Measurements from ENCODE around the gene C2CD5. TPM values are rescaled to one million over a fixed set of nuclear protein-coding genes. Genes with fewer than 3 reads are reported as not detected.
A peak's percentile ranks its signal among the peaks of the same experiment; 100 is the strongest.

Gene C2CD5
- total and polyA plus RNA-seq, 2 of the 13 experiments (the other 11 are each of a cell fraction or from before 2014, with no cell fraction given), result 12.6 to 14.6 TPM

DNA sequence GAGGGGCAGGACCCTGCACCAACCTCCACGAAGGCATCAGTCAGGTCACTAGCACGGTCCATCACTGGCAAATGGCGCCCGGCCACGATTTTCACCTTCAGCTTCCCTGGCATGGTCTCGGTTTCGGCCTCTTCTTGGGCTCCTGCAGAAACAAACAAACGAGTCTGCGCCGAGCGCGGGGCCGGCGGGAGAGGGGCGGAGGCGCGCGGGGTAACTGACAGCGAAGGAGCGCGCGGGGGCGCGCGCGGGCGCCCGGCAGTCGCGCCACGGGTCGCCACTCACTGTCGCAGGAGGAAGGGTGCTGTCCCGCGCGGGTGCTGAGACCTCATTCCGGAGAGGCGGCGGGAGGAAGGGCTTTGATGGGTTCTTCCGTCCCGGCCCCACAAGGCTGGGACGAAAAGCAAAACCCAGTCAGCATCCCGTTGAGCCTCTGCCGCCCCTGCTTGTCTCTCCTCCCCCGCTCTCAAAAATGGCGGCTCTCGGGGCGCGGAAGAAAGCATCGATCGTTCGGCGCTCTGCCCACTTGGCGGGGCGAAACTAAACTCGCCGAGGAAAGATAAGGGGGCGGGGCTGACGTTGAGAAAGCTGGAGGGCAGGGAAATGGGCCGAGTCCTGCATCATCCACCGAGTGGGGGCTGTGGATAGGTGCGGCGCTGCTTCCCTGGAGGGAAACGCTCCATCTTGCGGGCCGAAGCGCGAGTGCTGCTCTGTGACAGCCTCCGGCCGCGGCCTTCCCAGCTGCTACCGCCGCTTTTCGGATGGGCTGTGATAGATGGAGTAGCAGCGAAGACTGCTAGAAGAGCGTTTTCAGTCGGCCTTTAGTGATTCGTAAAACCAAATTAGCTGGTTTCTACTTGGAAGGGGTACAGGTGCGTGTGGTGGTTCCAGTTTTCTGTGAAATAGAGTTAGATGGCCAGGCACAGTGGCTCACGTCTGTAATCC lies at the start of gene C2CD5 (continued):
- TF ChIP-seq ZNF496 (CRISPR knock-in tag; IDR thresholded peaks at IDR 0.05; ENCODE audit: insufficient replicate concordance) (no peak), ZNF430 (CRISPR knock-in tag; IDR thresholded peaks at IDR 0.05) (peak; percentile 96), ZEB1 (IDR thresholded peaks at IDR 0.05; ENCODE audit: insufficient replicate concordance, low read depth) (no peak), SRF (IDR thresholded peaks at IDR 0.05; ENCODE audit: low read depth, low read length) (peak; percentile 94), PITX1 (CRISPR knock-in tag; IDR thresholded peaks at IDR 0.05) (peak; percentile 86), ATF7-NPFF (CRISPR knock-in tag; IDR thresholded peaks at IDR 0.05; ENCODE audit: low read depth) (0 out of 2 replicates have a peak, but pooled peaks have one; percentile 30), HMG20A (CRISPR knock-in tag; IDR thresholded peaks at IDR 0.05; ENCODE audit: borderline replicate concordance) (peak; percentile 56; the same call in 1 of the 2 replicates), BORCS8-MEF2B (CRISPR knock-in tag; IDR thresholded peaks at IDR 0.05) (peak; percentile 64), ZNF562 (CRISPR knock-in tag; IDR thresholded peaks at IDR 0.05; ENCODE audit: borderline replicate concordance) (no peak), CBFB (CRISPR knock-in tag; IDR thresholded peaks at IDR 0.05) (peak; percentile 56; the same call in 1 of the 2 replicates), ASH2L (IDR thresholded peaks at IDR 0.05; ENCODE audit: insufficient read length, low read depth, low read length) (peak; percentile 52), ATF1 (CRISPR knock-in tag; IDR thresholded peaks at IDR 0.05) (no peak), ZNF75D (CRISPR knock-in tag; IDR thresholded peaks at IDR 0.05; ENCODE audit: borderline replicate concordance) (no peak), PAX8 (CRISPR knock-in tag; IDR thresholded peaks at IDR 0.05; ENCODE audit: borderline replicate concordance) (no peak), ZBTB38 (CRISPR knock-in tag; IDR thresholded peaks at IDR 0.05) (peak; percentile 46; the same call in 1 of the 2 replicates)
- TF ChIP-seq, protein P1, sequence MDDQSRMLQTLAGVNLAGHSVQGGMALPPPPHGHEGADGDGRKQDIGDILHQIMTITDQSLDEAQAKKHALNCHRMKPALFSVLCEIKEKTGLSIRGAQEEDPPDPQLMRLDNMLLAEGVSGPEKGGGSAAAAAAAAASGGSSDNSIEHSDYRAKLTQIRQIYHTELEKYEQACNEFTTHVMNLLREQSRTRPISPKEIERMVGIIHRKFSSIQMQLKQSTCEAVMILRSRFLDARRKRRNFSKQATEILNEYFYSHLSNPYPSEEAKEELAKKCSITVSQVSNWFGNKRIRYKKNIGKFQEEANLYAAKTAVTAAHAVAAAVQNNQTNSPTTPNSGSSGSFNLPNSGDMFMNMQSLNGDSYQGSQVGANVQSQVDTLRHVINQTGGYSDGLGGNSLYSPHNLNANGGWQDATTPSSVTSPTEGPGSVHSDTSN (CRISPR knock-in tag; IDR thresholded peaks at IDR 0.05; ENCODE audit: borderline replicate concordance), result peak; percentile 44; the same call in 1 of the 2 replicates
- TF ChIP-seq, protein P2, sequence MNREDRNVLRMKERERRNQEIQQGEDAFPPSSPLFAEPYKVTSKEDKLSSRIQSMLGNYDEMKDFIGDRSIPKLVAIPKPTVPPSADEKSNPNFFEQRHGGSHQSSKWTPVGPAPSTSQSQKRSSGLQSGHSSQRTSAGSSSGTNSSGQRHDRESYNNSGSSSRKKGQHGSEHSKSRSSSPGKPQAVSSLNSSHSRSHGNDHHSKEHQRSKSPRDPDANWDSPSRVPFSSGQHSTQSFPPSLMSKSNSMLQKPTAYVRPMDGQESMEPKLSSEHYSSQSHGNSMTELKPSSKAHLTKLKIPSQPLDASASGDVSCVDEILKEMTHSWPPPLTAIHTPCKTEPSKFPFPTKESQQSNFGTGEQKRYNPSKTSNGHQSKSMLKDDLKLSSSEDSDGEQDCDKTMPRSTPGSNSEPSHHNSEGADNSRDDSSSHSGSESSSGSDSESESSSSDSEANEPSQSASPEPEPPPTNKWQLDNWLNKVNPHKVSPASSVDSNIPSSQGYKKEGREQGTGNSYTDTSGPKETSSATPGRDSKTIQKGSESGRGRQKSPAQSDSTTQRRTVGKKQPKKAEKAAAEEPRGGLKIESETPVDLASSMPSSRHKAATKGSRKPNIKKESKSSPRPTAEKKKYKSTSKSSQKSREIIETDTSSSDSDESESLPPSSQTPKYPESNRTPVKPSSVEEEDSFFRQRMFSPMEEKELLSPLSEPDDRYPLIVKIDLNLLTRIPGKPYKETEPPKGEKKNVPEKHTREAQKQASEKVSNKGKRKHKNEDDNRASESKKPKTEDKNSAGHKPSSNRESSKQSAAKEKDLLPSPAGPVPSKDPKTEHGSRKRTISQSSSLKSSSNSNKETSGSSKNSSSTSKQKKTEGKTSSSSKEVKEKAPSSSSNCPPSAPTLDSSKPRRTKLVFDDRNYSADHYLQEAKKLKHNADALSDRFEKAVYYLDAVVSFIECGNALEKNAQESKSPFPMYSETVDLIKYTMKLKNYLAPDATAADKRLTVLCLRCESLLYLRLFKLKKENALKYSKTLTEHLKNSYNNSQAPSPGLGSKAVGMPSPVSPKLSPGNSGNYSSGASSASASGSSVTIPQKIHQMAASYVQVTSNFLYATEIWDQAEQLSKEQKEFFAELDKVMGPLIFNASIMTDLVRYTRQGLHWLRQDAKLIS (CRISPR knock-in tag; IDR thresholded peaks at IDR 0.05), result no peak
- TF ChIP-seq, protein P3, sequence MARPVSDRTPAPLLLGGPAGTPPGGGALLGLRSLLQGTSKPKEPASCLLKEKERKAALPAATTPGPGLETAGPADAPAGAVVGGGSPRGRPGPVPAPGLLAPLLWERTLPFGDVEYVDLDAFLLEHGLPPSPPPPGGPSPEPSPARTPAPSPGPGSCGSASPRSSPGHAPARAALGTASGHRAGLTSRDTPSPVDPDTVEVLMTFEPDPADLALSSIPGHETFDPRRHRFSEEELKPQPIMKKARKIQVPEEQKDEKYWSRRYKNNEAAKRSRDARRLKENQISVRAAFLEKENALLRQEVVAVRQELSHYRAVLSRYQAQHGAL (CRISPR knock-in tag; IDR thresholded peaks at IDR 0.05; ENCODE audit: not compliant biosample characterization), result no peak
- TF ChIP-seq, protein P4, sequence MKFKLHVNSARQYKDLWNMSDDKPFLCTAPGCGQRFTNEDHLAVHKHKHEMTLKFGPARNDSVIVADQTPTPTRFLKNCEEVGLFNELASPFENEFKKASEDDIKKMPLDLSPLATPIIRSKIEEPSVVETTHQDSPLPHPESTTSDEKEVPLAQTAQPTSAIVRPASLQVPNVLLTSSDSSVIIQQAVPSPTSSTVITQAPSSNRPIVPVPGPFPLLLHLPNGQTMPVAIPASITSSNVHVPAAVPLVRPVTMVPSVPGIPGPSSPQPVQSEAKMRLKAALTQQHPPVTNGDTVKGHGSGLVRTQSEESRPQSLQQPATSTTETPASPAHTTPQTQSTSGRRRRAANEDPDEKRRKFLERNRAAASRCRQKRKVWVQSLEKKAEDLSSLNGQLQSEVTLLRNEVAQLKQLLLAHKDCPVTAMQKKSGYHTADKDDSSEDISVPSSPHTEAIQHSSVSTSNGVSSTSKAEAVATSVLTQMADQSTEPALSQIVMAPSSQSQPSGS (CRISPR knock-in tag; IDR thresholded peaks at IDR 0.05), result peak; percentile 84
- TF ChIP-seq, protein P5, sequence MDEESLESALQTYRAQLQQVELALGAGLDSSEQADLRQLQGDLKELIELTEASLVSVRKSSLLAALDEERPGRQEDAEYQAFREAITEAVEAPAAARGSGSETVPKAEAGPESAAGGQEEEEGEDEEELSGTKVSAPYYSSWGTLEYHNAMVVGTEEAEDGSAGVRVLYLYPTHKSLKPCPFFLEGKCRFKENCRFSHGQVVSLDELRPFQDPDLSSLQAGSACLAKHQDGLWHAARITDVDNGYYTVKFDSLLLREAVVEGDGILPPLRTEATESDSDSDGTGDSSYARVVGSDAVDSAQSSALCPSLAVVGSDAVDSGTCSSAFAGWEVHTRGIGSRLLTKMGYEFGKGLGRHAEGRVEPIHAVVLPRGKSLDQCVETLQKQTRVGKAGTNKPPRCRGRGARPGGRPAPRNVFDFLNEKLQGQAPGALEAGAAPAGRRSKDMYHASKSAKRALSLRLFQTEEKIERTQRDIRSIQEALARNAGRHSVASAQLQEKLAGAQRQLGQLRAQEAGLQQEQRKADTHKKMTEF (CRISPR knock-in tag; IDR thresholded peaks at IDR 0.05), result peak; percentile 88
